ENCODE results near the gene ADAMTS19.

DNA sequence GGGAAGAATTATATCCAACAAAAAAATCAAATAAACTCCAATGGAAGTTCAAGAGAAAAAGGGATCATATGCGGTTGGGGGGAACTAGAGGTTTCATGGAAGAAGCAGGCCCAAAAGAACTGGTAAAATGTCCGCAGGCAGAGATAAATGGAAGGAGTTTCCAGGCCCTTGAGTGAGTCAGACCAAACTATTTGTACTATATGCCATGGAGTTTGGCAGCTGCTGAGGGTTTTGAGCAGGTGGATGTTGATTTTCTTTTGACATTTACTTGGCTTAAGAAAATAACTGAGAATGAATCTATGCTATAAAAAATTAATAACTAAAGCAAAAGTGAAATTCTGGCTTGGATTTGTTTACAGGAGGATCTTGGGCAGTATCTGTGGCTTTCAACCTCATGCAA lies 321.5 kb downstream of the ADAMTS19 start:
- TF ChIP-seq, protein P1, sequence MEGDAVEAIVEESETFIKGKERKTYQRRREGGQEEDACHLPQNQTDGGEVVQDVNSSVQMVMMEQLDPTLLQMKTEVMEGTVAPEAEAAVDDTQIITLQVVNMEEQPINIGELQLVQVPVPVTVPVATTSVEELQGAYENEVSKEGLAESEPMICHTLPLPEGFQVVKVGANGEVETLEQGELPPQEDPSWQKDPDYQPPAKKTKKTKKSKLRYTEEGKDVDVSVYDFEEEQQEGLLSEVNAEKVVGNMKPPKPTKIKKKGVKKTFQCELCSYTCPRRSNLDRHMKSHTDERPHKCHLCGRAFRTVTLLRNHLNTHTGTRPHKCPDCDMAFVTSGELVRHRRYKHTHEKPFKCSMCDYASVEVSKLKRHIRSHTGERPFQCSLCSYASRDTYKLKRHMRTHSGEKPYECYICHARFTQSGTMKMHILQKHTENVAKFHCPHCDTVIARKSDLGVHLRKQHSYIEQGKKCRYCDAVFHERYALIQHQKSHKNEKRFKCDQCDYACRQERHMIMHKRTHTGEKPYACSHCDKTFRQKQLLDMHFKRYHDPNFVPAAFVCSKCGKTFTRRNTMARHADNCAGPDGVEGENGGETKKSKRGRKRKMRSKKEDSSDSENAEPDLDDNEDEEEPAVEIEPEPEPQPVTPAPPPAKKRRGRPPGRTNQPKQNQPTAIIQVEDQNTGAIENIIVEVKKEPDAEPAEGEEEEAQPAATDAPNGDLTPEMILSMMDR (optimal IDR thresholded peaks at IDR 0.05 in 1 of 3, IDR thresholded peaks at IDR 0.05 in 1 of 3, conservative IDR thresholded peaks at IDR 0.05 in 1 of 3; ENCODE audit: extremely low read depth in 1 of 3, insufficient read depth in 2 of 3, low read length in 3 of 3), result no peak
- no peak for TF ChIP-seq EZH2 (IDR thresholded peaks at IDR 0.05; ENCODE audit: low read length)

Measured in keratinocyte (primary cell).